Osteocyte (in vitro differentiated cells): ENCODE data around the gene MAP3K14. TPM values are rescaled to one million over a fixed set of nuclear protein-coding genes. Genes with fewer than 3 reads are reported as not detected.

Experiments used
- DNase-seq: peaks from one replicate; pipeline ENCODE4 v3.0.0; 2021; ENCODE audit warnings: mixed read lengths; ENCODE audit not compliant: unreplicated experiment; ENCODE audit errors: extremely low spot score
- H3K27ac Mint-ChIP-seq: one replicate; pipeline ENCODE4 v1.8.0; 2021; ENCODE audit warnings: mild to moderate bottlenecking, mixed read lengths; ENCODE audit not compliant: unreplicated experiment
- H3K27me3 Mint-ChIP-seq: one replicate; pipeline ENCODE4 v1.8.0; 2021; ENCODE audit warnings: mixed read lengths; ENCODE audit not compliant: unreplicated experiment
- H3K36me3 Mint-ChIP-seq: one replicate; pipeline ENCODE4 v1.8.0; 2021; ENCODE audit warnings: mixed read lengths; ENCODE audit not compliant: unreplicated experiment
- H3K4me1 Mint-ChIP-seq: one replicate; pipeline ENCODE4 v1.8.0; 2021; ENCODE audit warnings: mixed read lengths; ENCODE audit not compliant: unreplicated experiment
- H3K4me3 Mint-ChIP-seq: one replicate; pipeline ENCODE4 v1.8.0; 2021; ENCODE audit warnings: mild to moderate bottlenecking, moderate library complexity, mixed read lengths; ENCODE audit not compliant: unreplicated experiment
- H3K9me3 Mint-ChIP-seq: one replicate; pipeline ENCODE4 v1.8.0; 2021; ENCODE audit warnings: mixed read lengths; ENCODE audit not compliant: unreplicated experiment
- total RNA-seq: library from RNA; stranded (reverse); gene quantifications from 2 replicates; pipeline ENCODE4 v1.2.1, GENCODE V29; 2021
- TF ChIP-seq, protein P1 (sequence below): fragments of 200-600 bp; sonication (generic); IDR thresholded peaks from 2 replicates; pipeline ENCODE4 v1.5.0; 2021; ENCODE audit warnings: antibody characterized with exemption, mild to moderate bottlenecking, moderate library complexity

Gene MAP3K14
- total RNA-seq, 1 donor from 2014 or later = 13.2 TPM

- Mint-ChIP-seq H3K36me3 (no peaks in the 10 kb centered on the region), H3K27me3 (peaks cover under 1% of the 10 kb centered on the region), H3K4me3 (no peak overlapping the region), H3K27ac (no peak overlapping the region), H3K4me1 (peaks cover 45% of the 10 kb centered on the region), H3K9me3 (no peaks in the 10 kb centered on the region)
- no peak for DNase-seq
- TF ChIP-seq, protein P1, sequence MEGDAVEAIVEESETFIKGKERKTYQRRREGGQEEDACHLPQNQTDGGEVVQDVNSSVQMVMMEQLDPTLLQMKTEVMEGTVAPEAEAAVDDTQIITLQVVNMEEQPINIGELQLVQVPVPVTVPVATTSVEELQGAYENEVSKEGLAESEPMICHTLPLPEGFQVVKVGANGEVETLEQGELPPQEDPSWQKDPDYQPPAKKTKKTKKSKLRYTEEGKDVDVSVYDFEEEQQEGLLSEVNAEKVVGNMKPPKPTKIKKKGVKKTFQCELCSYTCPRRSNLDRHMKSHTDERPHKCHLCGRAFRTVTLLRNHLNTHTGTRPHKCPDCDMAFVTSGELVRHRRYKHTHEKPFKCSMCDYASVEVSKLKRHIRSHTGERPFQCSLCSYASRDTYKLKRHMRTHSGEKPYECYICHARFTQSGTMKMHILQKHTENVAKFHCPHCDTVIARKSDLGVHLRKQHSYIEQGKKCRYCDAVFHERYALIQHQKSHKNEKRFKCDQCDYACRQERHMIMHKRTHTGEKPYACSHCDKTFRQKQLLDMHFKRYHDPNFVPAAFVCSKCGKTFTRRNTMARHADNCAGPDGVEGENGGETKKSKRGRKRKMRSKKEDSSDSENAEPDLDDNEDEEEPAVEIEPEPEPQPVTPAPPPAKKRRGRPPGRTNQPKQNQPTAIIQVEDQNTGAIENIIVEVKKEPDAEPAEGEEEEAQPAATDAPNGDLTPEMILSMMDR = no peak
Observed at GRCh38 chr17:45227926-45228762, 88.7 kb downstream of the MAP3K14 start.

- Mint-ChIP-seq H3K27ac (no peak overlapping the region), H3K4me3 (no peak overlapping the region), H3K36me3 (no peaks in the 10 kb centered on the region), H3K4me1 (peaks cover 48% of the 10 kb centered on the region), H3K27me3 (peaks cover 3% of the 10 kb centered on the region), H3K9me3 (no peaks in the 10 kb centered on the region)
- no peak for DNase-seq
- TF ChIP-seq, protein P1 = no peak
Observed at GRCh38 chr17:45227101-45227925, 89.5 kb downstream of the MAP3K14 start.

DNA sequence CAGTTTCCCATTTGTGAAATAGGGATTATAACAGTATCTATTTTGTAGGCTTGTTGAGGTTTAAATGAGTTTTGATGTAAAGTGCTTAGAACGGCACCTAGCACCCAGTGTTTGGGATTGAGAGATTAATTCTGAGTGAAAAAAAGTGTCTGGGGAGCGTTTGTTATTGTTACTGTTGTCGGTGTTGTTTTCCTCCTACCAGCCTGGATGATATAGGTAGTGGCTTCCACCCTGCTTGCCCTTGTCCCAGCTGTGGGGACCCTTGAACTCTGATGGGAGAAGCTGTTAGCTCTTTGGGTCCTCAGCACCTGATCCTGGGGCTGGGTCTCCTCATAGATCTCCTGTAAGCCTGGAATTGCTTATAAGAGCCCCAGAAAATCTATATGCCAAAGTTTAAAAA is 90.2 kb downstream of the MAP3K14 start:
- no peak overlapping the region for H3K4me3 Mint-ChIP-seq
- H3K27ac Mint-ChIP-seq = no peak overlapping the region

GRCh38 chr17:45225964-45226530 is 90.8 kb downstream of the MAP3K14 start:
- H3K9me3 Mint-ChIP-seq = no peaks in the 10 kb centered on the region
- TF ChIP-seq, protein P1 = no peak
- no peak for DNase-seq
- H3K4me1 Mint-ChIP-seq = peaks cover 43% of the 10 kb centered on the region
- peaks cover 3% of the 10 kb centered on the region for H3K27me3 Mint-ChIP-seq
- H3K36me3 Mint-ChIP-seq = no peaks in the 10 kb centered on the region
- H3K4me3 Mint-ChIP-seq = no peak overlapping the region
- H3K27ac Mint-ChIP-seq = no peak overlapping the region

More for the DNA sequence above, 90.2 kb downstream of the MAP3K14 start:
- Mint-ChIP-seq H3K4me1 (peaks cover 48% of the 10 kb centered on the region), H3K36me3 (no peaks in the 10 kb centered on the region), H3K27me3 (peaks cover 3% of the 10 kb centered on the region), H3K9me3 (no peaks in the 10 kb centered on the region)
- DNase-seq = no peak
- TF ChIP-seq, protein P1 = no peak
